Uterus (tissue), 2 donors: ENCODE results near the gene CCDC69.

Source experiments
- CTCF ChIP-seq, 4 experiments: fragments of 200-600 bp in 2 of 4; fragments of 450-650 bp in 2 of 4; sonication (generic) in 2 of 4; IDR thresholded peaks; one replicate each; pipeline ENCODE4 v1.5.1; 2016 to 2019; ENCODE audit warnings: antibody characterized with exemption in 4 of 4, mild to moderate bottlenecking in 2 of 4, moderate library complexity in 1 of 4
- POLR2A ChIP-seq, 2 donors: fragments of 450-650 bp; IDR thresholded peaks; one replicate each; pipeline ENCODE4 v1.6.1; 2016; ENCODE audit warnings: antibody characterized with exemption in 2 of 2, mild to moderate bottlenecking in 1 of 2, moderate library complexity in 1 of 2

- TF ChIP-seq CTCF (IDR thresholded peaks at IDR 0.05) (no peak), POLR2A (IDR thresholded peaks at IDR 0.05) (no peak)
These were observed 41.4 kb downstream of the CCDC69 start for GRCh38 chr5:151182524-151182900.
